NCI-H774 (cell line): Measurements from ENCODE around the gene RAP1A.
"Not testable (repeated sequence)": the region's sequence is repeated elsewhere in the genome, so short reads cannot be mapped to it uniquely, and the experiment has no call there.

Source experiments
- DNase-seq: peaks from one replicate; lab custom pipeline; 2025; lab: John Stamatoyannopoulos, UW

The RAP1A gene

DNA sequence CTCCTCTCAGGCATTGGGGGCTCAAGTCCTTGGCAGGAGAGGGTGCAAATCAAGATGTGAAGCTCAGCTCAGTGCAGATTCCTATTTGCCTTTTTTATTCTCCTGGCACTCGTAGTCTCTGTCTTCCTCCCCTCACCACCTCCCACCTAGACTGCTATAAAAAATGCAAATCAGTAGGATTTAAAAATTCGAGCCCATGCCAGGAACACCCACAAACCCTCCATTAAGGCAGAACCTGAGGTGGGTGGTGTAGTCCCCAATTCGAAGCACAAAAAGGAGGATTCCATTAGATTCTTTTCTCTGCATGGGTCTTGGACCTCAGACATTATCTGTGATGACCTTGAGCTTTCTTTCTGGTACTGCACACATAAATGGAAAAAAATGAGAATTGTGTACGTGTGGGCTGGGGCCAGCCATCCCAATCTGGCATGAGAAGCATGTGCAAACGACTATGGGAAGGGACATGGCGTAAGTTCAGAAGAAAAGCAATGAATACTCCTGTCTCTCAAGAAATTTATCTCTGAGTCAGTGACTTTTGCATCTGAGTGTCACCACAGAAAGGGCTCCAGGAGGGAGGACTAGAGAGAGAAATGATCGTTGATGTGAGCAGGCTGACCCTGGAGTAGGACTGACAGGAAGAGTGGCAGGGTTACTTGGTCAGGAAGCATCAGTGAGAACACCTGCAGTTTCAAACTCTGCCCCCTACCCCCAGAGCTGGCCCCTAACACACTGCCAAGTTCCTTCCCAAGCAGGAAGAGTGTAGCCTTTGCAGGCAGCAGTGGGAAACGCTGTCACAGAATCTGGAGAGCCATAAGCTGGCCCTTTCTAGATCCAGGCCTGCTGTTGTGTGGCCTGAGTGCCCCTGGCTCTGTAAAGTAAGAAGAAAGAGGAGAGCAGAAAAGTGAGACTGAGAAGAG lies 117.9 kb downstream of the RAP1A start:
- no peak for DNase-seq

DNA sequence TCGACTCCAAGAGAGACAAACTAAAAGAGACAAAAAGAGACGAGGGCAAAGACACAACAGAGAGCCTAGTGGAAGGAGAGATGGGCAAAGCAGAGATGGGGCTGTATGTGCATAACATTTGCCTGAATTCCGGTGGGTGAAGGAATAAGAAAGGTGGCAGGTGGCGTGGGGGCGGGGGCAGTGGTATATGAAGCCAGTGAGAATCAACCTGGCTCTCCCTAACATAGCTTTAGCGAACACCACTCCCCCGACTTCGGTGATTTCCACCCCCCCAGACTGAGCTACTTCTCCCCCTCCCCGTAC lies 118.5 kb downstream of the RAP1A start:
- no peak for DNase-seq

DNA sequence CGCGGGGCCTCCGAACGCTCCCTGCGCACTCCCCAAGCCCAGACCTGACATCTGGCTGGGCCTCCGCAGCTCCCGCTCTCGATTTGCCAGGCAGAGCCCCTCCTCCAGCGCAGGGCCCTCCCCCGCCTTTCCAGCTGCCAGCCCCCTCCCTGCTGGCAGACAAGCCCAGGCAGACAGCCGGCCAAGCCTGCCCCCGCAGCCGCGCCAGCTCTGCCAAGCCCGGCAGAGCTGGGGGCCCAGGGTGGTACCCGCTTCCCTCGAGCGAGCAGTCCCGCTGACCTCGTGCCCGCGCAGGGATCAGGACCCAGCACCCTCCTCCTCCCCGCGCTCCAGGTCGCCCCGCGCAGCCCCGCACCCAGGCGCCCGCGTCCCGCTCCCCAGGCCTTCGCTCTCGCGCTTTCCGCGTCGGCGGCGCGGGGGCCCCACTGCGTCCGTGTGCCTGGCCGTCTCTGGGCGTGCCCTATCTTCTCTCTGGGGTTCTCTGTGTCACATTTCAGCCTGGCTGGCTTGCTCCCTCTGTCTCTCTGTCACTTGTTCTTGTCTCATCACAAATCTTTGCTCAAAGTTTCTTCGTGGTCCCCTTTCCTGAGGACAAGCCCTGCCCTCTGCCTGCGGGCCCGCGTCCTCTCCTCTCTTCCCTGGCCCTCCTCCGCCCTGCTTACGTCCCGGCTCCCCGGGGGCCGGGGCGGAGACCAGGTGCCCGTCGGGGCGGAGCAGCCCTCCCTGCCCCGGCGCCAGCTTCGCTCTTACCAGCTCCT lies 119.0 kb downstream of the RAP1A start:
- peak; percentile 65 for DNase-seq

DNA sequence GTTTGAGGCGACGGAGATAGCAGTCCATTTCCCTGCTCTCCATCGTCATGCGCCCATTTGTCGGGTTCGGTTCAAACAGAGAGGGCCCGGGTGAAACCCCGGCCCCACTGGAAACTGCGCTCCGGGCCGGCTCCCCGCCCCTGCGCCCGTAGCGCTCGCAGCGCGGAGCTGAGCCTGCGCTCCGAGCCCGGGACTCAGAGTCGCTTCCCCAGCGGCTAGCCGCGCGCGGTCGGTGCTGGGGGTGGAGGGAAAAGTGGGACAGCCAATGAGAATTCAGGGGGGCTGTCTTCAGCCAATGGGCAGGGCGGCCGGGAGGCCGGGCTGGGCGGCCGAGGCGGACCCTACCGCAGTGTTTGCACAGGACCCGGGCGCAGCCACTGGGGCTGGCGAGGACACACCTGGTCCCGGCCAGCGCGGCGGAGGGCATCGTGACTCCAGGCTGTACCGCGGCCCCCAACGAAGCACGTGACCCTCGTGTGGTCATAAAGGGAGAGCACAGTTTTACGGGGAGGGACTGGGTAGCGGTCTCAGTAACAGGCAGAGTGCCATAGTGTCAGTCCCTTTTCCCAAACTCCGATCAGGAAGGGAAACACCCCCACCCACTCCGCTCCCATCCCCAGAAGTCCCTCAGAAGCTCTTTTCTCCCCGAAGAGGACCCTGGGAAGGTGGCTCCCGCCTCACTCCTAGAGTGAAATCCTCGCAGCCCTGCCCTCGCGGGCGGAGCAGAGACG lies 119.8 kb downstream of the RAP1A start, which contains the start of gene INKA2:
Gene INKA2 (minus strand): TSS at position 202 of the 731 bp plus-strand sequence. CDS start 153 bp downstream, at position 49.
- DNase-seq: peak; percentile 87

DNA sequence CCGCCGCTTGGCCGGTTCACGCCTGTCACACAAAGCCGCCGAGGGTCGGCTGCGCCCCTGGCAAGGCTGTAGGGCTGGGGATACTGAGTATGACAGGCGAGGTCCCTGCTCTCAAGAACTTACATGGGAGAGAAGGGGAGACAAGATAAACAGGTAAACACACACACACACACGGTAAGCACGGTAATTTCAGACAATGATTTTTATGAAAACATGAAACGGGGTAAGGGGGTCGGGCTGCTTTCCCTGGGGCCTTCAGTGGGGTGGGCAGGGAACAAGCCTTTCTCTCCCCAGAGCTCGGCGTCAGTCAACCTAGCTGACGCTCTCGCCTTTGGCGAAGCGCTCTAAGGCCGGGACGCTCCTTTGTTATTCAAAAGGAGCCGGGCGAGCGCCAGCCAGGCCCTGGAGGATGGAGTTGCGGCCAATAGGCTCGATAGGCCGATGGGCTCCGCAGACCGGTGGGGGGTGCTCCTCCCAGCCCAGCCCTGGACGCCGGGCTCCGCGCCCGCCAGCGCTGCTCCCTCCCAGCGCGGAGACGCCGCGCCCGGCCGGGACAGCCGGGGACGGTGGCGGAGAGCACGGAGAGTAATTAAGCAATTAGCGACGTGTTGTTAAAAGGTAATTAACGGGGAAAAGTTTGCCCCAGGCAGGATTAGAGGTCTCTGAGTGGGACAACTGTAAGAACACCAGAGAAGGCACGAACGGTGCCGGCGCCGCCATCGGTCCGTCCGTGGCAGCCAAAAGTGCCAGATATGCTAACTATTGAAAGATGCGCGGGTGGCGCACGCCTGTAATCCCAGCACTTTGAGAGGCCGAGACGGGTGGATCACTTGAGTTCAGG lies 120.6 kb downstream of the RAP1A start:
- DNase-seq: peak; percentile 33

DNA sequence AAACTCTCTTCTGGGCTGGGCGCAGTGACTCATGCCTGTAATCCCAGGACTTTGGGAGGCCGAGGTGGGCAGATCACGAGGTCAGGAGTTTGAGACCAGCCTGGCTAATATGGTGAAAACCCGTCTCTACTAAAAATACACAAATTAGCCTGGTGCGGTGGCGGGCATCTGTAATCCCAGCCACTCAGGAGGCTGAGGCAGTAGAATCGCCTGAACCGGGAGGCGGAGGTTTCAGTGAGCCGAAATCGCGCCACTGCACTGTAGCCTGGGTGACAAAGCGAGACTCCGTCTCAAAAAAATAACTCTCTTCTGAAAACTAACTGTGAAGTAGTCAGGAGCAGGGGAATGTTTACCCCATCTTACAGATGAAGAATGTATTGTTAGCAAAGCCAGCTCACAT lies 122.7 kb downstream of the RAP1A start:
- DNase-seq: not testable (repeated sequence)

DNA sequence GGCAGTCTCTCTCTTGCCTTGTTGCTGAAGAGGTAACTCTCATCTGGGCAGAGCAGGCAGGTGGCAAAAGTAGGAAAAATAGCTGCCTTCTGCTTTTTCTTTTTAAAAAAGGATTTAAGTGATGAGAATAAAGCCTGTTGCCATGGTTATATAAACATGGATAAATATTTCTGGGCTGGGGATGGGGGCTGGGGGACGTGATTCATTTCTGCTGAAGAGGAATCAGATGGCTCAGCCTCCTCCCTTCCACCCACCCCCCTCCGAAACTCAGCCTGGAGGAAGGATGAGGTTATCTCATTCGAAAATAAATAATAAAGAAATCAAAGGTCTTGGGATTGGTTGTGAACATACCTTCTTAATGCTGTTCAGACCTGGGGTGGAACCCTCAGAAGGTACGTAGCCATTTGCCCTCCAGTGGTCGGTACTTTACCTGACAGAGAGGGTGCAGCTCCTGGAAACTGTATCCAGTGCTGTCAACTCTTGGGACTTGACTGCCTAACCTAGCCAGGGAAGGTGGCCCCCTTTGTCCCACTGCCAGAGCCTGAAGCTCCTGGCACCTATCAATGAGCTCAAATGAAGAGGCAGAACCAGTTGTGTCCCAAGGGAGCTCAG lies 123.5 kb downstream of the RAP1A start:
- DNase-seq: no peak

DNA sequence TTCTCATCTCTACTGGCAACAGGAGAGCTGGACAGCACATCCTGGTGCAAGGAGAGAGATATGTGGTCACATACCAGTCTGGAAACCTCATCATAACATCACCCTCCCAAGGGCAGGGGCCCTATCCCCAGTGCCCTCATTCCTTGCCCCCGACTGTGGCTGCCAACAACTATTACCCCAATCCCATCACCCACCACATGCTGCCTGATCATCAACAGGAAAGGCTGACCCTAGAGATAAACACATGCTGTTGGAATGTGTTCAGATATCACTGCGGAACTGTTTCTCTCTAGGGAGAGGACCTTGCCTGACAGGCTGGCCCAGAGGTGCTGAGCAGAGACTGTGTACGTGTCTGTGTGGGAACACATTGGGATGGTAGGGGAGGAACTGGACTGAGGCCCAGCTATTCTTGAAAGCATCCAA lies 124.1 kb downstream of the RAP1A start:
- no peak for DNase-seq

DNA sequence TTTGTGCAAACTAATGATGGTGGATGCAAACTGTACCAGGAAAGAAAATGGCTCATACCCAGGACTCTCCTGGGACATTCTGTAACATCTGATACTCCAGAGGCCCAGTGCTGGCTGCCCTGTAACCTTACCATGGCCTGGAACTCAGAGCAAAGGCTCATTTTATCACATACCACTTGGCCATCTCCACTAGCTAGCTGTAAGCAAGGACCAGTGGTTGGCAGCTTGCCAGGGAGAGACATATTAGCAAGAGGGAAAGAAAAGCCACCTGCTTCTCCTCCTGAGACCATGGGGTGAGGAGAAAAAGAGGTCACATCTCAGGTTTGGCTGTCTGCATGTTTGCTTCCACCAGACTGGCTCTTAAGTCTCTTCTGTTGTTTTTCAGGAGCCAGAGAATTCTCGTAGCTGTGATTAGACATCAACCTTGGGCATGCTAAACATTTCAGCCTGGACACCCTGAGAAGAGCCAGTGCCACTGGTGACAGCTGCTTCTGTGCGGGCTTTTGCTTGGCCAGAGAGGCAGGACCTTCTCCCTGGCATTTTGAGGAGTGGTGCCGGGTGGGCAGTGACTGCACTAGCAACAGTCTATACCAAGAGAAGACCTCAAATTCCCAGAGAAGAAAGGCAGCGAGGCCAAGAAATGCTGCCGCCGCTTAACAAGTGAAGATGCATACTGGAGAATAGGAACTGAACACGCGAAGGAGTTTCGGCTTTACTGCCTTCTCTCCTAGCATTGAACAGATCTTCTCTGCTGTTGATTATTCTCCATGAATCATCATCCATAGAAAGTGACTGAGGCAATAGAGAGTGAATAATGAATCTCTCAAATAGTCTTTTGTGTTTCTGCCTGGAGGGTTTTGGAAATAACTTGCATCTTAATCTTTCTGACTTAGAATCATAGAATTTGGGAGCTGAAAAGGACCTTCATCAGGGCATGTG lies 126.4 kb downstream of the RAP1A start:
- no peak for DNase-seq

DNA sequence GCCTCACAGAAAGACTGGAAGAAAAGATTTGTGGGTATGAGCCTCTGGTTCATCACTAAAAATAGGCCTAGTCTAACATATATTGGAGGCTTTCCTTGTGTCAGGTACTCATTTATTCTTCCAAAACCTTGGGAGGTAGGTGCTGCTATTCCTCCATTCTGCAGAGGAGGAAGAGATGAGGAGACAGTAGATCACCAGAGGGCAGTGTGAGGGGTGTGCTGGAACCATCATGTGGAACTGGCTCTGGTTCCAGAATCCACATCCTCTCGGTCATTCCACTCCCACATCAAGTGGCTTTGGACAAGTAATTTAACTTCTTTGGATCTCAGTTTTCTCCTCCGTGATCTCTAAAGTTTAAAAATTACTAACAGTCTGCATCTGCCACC lies 127.0 kb downstream of the RAP1A start:
- DNase-seq: no peak

DNA sequence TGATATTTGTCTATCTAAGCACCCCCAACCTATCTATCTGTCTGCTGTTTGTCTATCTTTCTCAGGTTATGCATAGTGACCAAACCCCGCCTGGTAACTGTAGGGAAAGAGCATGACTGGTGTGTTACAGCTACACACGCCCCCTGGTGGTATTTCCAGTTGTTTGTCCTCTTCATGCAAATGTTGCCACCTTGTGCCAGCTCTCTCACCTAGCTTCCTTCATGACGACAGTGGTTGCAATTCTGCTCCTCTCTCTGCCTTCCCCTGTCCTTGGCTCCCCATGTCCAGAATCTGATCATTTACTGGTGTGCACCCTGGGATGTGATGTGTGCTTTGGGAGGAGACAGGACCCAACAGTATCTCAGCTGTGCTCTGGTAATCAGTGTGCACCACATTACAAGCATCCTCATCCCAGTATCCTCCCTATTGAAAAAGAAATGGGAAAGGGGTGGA lies 127.7 kb downstream of the RAP1A start:
- no peak for DNase-seq

DNA sequence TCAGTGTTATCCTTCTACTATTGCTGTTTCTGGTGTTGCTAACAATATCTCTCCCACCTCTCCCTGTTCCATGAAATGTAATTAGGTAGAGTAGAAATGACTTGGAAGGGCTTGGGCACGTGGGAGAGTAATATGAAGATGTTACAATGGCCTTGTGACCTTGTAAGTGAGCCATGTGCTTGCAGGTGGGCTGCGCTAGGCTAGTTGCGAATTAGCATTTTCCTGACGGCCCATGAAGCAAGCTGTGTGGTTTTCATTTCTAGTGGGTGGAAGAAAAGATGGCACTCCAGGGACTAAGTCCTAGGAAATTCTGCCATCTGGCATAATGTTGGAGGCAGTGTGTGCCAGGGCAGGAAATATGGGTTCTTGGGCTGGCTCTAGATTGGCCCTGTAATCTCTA lies 128.4 kb downstream of the RAP1A start:
- DNase-seq: no peak

DNA sequence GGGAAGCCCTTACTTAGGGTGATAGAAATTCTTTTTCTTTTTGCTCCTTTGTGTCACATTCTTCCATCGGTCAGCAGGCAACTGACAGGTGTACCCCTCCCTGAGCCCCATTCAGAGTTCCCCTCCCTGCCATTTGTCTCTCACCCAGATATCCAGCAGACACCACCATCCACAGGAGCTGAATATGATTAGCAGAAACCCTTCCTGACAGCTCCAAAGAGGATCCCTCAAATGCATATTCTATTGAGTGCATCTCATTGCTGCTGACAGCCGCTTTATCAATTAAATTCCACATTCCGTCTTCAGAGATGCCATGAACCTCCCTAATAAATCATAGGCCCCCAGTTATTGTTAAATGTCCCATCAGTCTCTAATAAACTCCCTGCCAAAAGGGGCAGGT lies 130.0 kb downstream of the RAP1A start:
- no peak for DNase-seq

DNA sequence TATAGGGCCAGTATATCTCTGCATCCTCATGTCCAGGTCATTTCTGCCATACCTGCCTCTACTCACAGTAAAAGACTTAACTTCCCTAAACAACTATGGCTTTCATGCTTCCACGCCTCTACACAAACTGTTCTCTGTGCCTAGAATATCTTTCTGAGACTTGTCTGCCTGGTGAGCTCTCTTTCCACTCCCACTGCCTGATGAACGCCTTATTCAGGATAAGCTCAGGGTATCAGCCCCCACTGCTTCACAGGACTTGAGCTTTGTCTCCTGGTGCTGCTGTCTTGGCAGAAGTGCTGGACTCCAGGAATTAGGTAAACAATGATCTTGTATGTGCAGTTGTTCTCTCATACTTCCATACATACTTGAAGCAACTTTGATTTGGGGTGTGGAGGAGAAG lies 131.3 kb downstream of the RAP1A start:
- no peak for DNase-seq

DNA sequence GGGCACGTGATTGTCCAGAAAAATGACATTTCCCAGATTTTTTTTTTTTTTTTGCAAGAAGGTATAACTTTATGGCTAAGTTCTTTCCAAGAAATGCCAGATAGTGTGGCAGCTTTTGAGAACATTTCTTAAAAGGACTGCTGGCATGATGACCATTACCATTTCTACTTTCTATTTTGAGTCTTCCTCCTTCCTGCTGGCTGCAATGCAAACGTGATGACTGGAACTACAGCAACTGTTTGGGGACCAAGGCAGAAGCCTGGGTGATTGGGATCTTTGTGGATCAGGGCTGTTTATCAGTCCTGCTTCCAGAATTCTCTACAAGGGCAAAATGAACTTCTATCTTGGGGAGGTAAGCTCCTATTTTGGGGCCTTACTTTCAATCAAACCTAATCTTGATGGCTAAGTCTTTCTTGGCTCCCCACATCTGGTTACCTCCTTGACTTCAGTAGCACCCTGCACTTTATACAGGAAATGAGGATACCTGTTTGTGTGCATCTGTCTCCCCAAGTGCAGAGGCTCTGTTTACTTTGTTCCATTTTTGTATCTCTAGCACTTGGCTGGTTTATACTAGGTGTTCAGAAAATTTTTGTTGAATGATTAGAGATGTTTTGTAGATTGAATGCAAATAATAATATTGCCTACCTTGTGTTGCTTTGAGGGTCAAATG lies 132.5 kb downstream of the RAP1A start:
- no peak for DNase-seq

DNA sequence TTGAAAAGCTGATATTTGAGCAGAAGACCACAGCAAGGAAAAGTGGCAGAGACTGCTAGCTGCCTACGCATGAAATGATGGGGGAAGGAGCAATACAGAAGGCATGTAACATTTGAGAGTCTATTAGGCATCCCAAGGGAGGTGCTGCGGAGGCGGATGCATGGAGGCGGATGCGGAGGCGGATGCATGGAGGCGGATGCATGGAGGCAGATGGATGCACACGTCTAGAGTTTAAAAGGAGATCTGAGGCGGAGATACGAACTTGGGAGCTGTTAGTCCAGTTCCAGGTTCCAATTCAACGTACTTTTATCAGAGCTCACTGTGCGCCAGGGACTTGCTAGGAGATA lies 135.4 kb downstream of the RAP1A start:
- DNase-seq: no peak

DNA sequence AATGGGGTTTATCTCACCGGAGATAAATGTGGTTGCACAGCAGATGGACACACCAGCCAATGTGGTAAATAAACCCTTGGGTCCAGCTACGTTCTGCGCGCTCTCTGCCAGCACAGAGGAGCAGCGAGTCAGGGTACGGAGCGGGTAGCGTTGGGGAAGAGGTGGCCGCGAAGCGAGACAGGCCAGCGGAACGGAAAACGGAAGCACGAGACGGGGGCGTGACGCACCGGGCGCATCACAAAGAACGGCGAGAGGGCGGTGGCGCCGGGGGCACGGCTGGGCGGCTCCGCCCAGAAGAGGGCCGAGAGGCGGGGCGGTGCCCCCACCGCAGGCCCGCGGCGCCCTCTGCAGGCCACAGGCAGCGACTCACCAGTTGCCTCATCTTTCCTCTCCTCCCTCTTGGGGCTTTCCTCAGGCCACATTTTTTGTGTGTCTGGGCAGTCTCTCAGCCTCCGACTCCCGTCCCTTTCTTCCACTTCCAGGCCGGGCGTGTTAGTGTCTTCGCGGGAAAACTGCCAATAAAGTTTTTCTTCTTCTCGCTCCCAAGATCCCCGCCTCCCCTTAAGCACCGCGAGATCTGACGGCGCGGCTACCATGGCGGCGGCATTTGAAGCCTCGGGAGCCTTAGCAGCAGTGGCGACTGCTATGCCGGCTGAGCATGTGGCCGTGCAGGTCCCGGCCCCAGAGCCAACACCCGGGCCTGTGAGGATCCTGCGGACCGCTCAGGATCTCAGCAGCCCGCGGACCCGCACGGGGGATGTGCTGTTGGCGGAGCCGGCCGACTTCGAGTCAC lies 135.9 kb downstream of the RAP1A start, which contains the start of gene DDX20:
Gene DDX20 (plus strand): TSS at position 571 of the 793 bp plus-strand sequence. CDS start 24 bp downstream, at position 595.
- DNase-seq: peak; percentile 90

DNA sequence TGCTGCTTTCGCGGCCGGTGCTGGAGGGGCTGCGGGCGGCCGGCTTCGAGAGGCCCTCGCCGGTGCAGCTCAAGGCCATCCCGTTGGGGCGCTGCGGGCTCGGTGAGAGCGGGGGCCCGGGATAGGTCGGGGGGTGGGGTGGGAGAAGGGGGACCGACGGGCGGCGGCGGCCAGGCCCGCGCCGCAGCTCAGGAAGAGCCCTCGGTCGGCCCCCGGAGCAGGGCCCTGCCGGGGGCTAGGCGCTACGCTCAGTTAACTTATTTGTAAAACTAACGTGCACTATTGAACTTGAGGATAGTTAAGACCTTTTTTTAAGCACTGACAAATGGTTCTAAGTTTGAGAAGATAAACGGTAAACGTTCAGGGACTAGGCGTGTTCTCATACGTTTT lies 136.5 kb downstream of the RAP1A start:
- no peak for DNase-seq

DNA sequence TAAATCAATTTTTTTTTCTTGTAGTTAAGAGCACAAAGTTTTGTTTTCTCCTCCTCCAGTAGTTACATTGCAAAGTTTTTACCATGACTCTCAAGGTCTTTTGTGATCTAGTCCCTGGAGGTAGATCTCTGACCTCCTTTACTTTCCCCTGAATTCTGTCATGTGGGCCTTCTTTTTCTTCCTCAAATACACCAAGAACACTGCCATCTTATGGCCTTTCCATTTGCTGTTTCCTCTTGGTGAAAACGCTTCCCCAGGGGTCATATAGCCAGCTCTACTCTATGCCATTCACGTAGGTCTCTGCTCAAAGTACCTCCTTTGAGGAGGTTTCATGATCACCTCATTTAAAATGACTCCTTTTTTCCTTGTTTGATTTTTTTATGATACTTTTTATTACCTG lies 138.8 kb downstream of the RAP1A start:
- DNase-seq: no peak
